Stimulated activated CD4-positive, alpha-beta T cell treated with anti-CD3 and anti-CD28 coated beads, Interleukin-1b, Interleukin-23, amount 100 ng/mL, for 24 hours (primary cell): Measurements from ENCODE around the gene SETD1B.
A peak's percentile ranks its signal among the peaks of the same experiment; 100 is the strongest.

Experiments used
- DNase-seq, 4 experiments: peaks; one replicate each; pipeline ENCODE4 v3.0.0-alpha.2; 2020; ENCODE audit warnings: low read depth in 4 of 4, low spot score in 1 of 4

The SETD1B gene

GRCh38 chr12:121807642-121808347 lies 4.0 kb downstream of the SETD1B start:
- DNase-seq, result no peak

GRCh38 chr12:121808623-121809022 lies 4.8 kb downstream of the SETD1B start:
- no peak for DNase-seq

GRCh38 chr12:121809712-121810116 lies 5.9 kb downstream of the SETD1B start:
- DNase-seq, result no peak

- DNase-seq, result no peak
Measured at GRCh38 chr12:121810234-121810817, 6.5 kb downstream of the SETD1B start.

- DNase-seq, result no peak
Measured at GRCh38 chr12:121810833-121811433, 7.1 kb downstream of the SETD1B start.

- DNase-seq, result peak in 1 of 4 experiments; percentile 55
Measured at GRCh38 chr12:121811434-121812319, 7.9 kb downstream of the SETD1B start.

- DNase-seq, result no peak
Measured at GRCh38 chr12:121812320-121812871, 8.6 kb downstream of the SETD1B start.

GRCh38 chr12:121812921-121813896 lies 9.4 kb downstream of the SETD1B start:
- DNase-seq, result no peak

- DNase-seq, result no peak
Measured at GRCh38 chr12:121813951-121814350, 10.1 kb downstream of the SETD1B start.

GRCh38 chr12:121814429-121815119 lies 10.8 kb downstream of the SETD1B start:
- no peak for DNase-seq

- DNase-seq, result no peak
Measured at GRCh38 chr12:121815263-121815662, 11.5 kb downstream of the SETD1B start.

GRCh38 chr12:121816925-121817647 lies 13.3 kb downstream of the SETD1B start:
- no peak for DNase-seq

- DNase-seq, result no peak
Measured at GRCh38 chr12:121817648-121818043, 13.8 kb downstream of the SETD1B start.

- no peak for DNase-seq
Measured at GRCh38 chr12:121819212-121819949, 15.6 kb downstream of the SETD1B start.

- no peak for DNase-seq
Measured at GRCh38 chr12:121820056-121820455, 16.2 kb downstream of the SETD1B start.

GRCh38 chr12:121822393-121823100 lies 18.7 kb downstream of the SETD1B start:
- no peak for DNase-seq

GRCh38 chr12:121823101-121823726 lies 19.4 kb downstream of the SETD1B start:
- DNase-seq, result no peak
